ENCODE data around the gene PTPN18. TPM values are rescaled to one million over a fixed set of nuclear protein-coding genes. Genes with fewer than 3 reads are reported as not detected.

PTPN18 gene
- polyA plus RNA-seq, 6 donors from 2014 or later, result 57.8 to 83.3 (median 68.5) TPM

- H3K27me3 Mint-ChIP-seq, result no peaks in the 10 kb centered on the region
- no peak for DNase-seq
- peaks cover 54 to 75% (median 56%) of the 10 kb centered on the region in 3 donors for H3K4me1 Mint-ChIP-seq
- no peak for ATAC-seq (ENCODE audit: low read depth in 2 of 2)
- peaks cover 8 to 10% of the 10 kb centered on the region in 2 donors for H3K36me3 Mint-ChIP-seq
- peak overlapping the region in 4 of 6 donors; percentile 31 to 72 (median 50) for H3K27ac Mint-ChIP-seq
- peak overlapping the region in 1 of 8 donors; percentile 1 for H3K4me3 Mint-ChIP-seq
- no peaks in the 10 kb centered on the region for H3K9me3 Mint-ChIP-seq
Measured at GRCh38 chr2:130381619-130382018, 25.8 kb downstream of the PTPN18 start.

- DNase-seq (no peak), ATAC-seq (ENCODE audit: low read depth in 2 of 2) (no peak)
- Mint-ChIP-seq H3K9me3 (no peaks in the 10 kb centered on the region), H3K27ac (no peak overlapping the region), H3K4me1 (peaks cover 48 to 69% (median 55%) of the 10 kb centered on the region in 3 donors), H3K36me3 (peaks cover 8 to 10% of the 10 kb centered on the region in 2 donors), H3K4me3 (no peak overlapping the region), H3K27me3 (no peaks in the 10 kb centered on the region)
Measured at GRCh38 chr2:130382313-130382917, 26.6 kb downstream of the PTPN18 start.

- H3K4me1 Mint-ChIP-seq, result peaks cover 37 to 54% (median 42%) of the 10 kb centered on the region in 3 donors
- ATAC-seq (ENCODE audit: low read depth in 2 of 2) (peak; percentile 58 to 64), DNase-seq (peak; percentile 9)
- no peaks in the 10 kb centered on the region for H3K27me3 Mint-ChIP-seq
- H3K4me3 Mint-ChIP-seq, result peak overlapping the region in 3 of 8 donors; percentile 8 to 72 (median 67)
- peak overlapping the region in 5 of 6 donors; percentile 16 to 97 (median 55) for H3K27ac Mint-ChIP-seq
- H3K9me3 Mint-ChIP-seq, result no peaks in the 10 kb centered on the region
- peaks cover 0 to 8% of the 10 kb centered on the region in 2 donors for H3K36me3 Mint-ChIP-seq
Measured at GRCh38 chr2:130385709-130386108, 29.9 kb downstream of the PTPN18 start.

- no peak for DNase-seq
- Mint-ChIP-seq H3K36me3 (peaks cover 0 to 3% of the 10 kb centered on the region in 2 donors), H3K4me1 (peaks cover 34 to 52% (median 38%) of the 10 kb centered on the region in 3 donors), H3K27me3 (peaks cover 0 to 5% (median 0%) of the 10 kb centered on the region in 3 donors), H3K27ac (peak overlapping the region in 2 of 6 donors; percentile 16 to 76), H3K4me3 (peak overlapping the region in 1 of 8 donors; percentile 35), H3K9me3 (no peaks in the 10 kb centered on the region)
- ATAC-seq (ENCODE audit: low read depth in 2 of 2), result no peak
Measured at GRCh38 chr2:130387071-130387400, 31.2 kb downstream of the PTPN18 start.

DNA sequence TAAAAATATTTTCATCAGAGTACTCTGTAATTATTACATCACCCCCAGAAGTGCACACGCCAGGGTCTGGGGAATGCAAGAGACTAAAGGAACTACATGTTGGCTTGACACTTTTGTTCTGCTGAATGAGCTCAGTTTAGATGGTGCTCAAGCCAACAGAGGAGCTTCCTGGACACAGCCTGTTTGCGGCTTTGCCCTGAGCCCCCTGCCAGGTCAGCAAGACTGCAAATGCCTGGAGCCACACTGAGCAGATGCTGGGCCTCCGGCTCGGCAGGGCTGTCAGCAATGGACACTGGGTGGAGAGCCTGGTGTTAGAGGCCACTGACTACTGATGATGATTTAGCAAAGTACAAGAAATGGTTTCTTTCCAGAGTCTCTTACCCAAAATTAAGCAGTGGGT is 31.9 kb downstream of the PTPN18 start:
- ATAC-seq (ENCODE audit: low read depth in 2 of 2), result no peak
- Mint-ChIP-seq H3K27me3 (peaks cover 0 to 7% (median 0%) of the 10 kb centered on the region in 3 donors), H3K9me3 (no peaks in the 10 kb centered on the region), H3K4me3 (peak overlapping the region in 1 of 8 donors; percentile 44), H3K4me1 (peaks cover 34 to 49% (median 36%) of the 10 kb centered on the region in 3 donors), H3K36me3 (no peaks in the 10 kb centered on the region), H3K27ac (no peak overlapping the region)
- DNase-seq, result no peak

DNA sequence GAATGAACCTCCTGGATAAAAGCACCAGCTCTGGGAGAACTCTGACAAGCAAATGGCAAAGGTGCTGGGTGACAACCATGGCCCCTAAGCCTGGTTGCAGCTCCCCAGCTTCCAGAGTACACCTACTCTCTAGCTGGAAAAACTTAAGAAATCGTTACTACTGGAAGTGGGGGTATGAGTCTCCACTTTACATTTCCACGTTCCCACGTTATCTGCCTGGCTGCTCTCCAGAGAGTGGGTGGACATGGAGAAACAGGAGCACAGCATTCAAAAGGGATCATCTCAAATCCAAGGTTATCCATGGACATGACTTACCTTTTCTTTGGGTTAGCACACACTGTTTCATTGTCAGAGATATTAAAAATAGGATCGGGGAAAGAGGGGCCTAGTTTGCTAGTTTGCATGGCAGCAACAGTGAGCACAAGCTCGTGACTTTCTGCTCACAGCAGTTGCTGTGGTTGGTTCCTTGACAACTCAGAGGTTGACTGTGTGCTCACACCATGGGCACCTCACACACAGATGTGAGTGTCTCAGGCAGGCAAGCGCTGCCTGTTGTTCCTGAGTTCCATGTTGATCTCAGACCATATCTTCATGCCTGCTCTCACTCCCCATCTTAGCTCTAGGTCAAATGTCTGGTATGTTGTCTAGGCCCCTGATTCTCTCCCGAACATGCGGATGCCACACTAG is 32.5 kb downstream of the PTPN18 start:
- ATAC-seq (ENCODE audit: low read depth in 2 of 2), result no peak
- Mint-ChIP-seq H3K36me3 (no peaks in the 10 kb centered on the region), H3K9me3 (no peaks in the 10 kb centered on the region), H3K27ac (peak overlapping the region in 1 of 6 donors; percentile 46), H3K4me3 (peak overlapping the region in 2 of 8 donors; percentile 44 to 48), H3K27me3 (peaks cover 0 to 7% (median 0%) of the 10 kb centered on the region in 3 donors), H3K4me1 (peaks cover 34 to 45% (median 36%) of the 10 kb centered on the region in 3 donors)
- DNase-seq, result no peak

DNA sequence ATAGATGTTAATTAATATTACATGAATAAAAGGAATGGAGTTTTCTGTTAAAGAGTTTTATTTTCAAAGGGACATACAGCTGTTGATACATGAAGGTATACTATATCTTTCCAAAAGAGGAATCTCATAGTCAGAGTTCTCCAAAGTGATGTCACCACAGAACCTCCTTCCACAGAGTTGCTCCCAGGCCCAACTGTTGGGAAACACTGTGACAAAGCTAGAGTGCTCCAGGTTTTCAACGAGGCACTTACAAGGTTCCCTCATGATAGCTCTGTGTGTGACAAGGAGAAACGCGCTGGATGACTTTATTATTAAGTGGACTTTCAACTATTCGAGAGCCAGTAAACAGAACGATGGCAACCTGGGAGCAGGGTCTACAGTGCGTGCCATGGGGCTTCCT is 33.5 kb downstream of the PTPN18 start:
- H3K36me3 Mint-ChIP-seq, result no peaks in the 10 kb centered on the region
- peaks cover 0 to 11% (median 0%) of the 10 kb centered on the region in 3 donors for H3K27me3 Mint-ChIP-seq
- peak overlapping the region in 1 of 6 donors; percentile 25 for H3K27ac Mint-ChIP-seq
- no peak for ATAC-seq (ENCODE audit: low read depth in 2 of 2)
- no peaks in the 10 kb centered on the region for H3K9me3 Mint-ChIP-seq
- no peak for DNase-seq
- H3K4me3 Mint-ChIP-seq, result peak overlapping the region in 1 of 8 donors; percentile 36
- H3K4me1 Mint-ChIP-seq, result peaks cover 34 to 45% (median 36%) of the 10 kb centered on the region in 3 donors

GRCh38 chr2:130389783-130390182 is 33.9 kb downstream of the PTPN18 start:
- Mint-ChIP-seq H3K36me3 (no peaks in the 10 kb centered on the region), H3K27me3 (peaks cover 0 to 11% (median 0%) of the 10 kb centered on the region in 3 donors), H3K4me1 (peaks cover 34 to 45% (median 36%) of the 10 kb centered on the region in 3 donors), H3K9me3 (no peaks in the 10 kb centered on the region), H3K27ac (no peak overlapping the region), H3K4me3 (peak overlapping the region in 4 of 8 donors; percentile 20 to 63 (median 42))
- ATAC-seq (ENCODE audit: low read depth in 2 of 2) (no peak), DNase-seq (no peak)

GRCh38 chr2:130390460-130391057 is 34.7 kb downstream of the PTPN18 start:
- peak; percentile 18 to 19 for ATAC-seq (ENCODE audit: low read depth in 2 of 2)
- no peak for DNase-seq
- Mint-ChIP-seq H3K27ac (peak overlapping the region; percentile 60 to 98 (median 81)), H3K9me3 (no peaks in the 10 kb centered on the region), H3K4me3 (peak overlapping the region; percentile 63 to 98 (median 93)), H3K36me3 (no peaks in the 10 kb centered on the region), H3K27me3 (peaks cover 0 to 11% (median 0%) of the 10 kb centered on the region in 3 donors), H3K4me1 (peaks cover 28 to 38% (median 31%) of the 10 kb centered on the region in 3 donors)

DNA sequence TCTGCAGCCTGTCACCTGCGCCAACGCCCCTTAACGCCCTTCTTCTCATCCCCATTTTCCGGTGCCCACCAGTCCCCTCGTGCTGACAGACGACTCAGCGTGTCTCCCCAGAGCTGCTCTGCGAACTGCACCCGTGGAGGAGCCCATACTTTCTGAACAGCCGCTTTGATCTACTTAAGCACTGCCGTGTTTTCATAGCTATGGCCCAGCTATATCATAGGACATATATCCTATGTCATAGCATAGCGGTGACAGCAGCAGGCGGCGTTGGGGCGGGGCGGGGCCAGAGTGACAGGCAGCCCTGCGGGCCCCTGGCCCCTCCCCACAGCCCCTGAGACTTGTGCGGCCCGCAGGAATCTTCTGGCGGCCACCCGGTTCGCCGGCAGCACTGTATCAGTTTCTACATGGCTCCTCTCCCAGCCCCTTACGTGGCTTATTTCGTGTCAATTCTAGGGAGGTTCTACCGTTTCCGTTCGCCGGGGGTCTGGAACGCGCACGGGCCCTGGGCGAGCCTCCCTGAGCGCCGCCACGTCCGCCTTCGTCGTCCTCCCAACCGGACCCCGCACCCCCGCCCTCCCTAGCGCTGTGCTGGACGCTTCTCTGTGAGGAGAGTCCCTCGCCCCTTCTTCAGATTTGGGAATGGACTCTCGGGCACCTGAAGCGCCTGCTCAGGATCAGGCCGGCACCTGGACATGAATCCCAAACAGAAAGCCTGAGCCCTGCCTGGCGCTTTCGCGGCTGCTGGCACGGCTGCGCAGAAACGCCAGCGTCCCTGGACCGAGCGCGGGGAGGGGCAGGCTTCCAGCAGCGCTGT is 35.4 kb downstream of the PTPN18 start:
- peaks cover 21 to 31% (median 24%) of the 10 kb centered on the region in 3 donors for H3K4me1 Mint-ChIP-seq
- H3K36me3 Mint-ChIP-seq, result no peaks in the 10 kb centered on the region
- H3K27ac Mint-ChIP-seq, result peak overlapping the region; percentile 60 to 98 (median 81)
- H3K4me3 Mint-ChIP-seq, result peak overlapping the region; percentile 63 to 98 (median 93)
- H3K9me3 Mint-ChIP-seq, result no peaks in the 10 kb centered on the region
- DNase-seq, result peak; percentile 51
- H3K27me3 Mint-ChIP-seq, result peaks cover 0 to 11% (median 3%) of the 10 kb centered on the region in 3 donors
- peak; percentile 89 to 90 for ATAC-seq (ENCODE audit: low read depth in 2 of 2)

DNA sequence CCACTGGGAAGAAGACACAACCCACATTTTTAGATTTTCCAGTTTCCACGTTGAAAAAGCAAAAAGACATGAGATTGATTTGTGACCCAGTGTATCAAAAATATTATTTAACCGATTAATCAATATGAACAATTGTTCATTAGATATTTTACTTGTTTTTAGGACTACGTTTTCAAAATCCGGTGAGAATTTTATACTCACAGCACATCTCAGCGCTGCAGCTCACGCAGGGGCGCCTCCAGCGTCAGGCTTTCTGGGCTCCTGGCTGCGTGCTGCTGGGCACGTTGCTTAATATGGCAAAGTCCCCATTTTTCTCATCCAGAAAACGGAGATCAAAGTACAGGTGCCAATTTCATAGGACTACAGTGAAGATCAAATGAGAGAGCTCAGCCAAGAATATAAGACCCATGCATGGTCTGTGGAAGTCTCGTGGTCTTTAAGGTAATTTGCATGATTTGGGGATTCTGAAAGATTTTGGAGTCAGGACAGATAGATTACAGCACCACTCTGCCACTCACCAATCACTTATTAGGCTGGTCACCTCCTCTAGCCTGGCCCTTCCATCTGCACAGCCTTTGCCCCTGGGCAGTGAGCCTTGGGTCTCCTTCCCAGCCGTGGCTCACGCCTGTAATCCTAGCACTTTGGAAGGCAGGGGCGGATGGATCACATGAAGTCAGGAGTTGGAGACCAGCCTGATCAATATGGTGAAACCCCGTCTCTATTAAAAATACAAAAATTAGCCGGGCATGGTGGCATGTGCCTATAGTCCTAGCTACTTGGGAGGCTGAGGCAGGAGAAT is 36.2 kb downstream of the PTPN18 start:
- Mint-ChIP-seq H3K27ac (peak overlapping the region in 2 of 6 donors; percentile 4 to 79), H3K4me1 (peaks cover 18 to 28% (median 20%) of the 10 kb centered on the region in 3 donors), H3K27me3 (peaks cover 0 to 11% (median 6%) of the 10 kb centered on the region in 3 donors), H3K4me3 (peak overlapping the region; percentile 63 to 98 (median 93)), H3K9me3 (no peaks in the 10 kb centered on the region), H3K36me3 (no peaks in the 10 kb centered on the region)
- DNase-seq, result no peak
- ATAC-seq (ENCODE audit: low read depth in 2 of 2), result no peak

GRCh38 chr2:130393318-130393910 is 37.6 kb downstream of the PTPN18 start:
- no peak for ATAC-seq (ENCODE audit: low read depth in 2 of 2)
- H3K27ac Mint-ChIP-seq, result peak overlapping the region in 1 of 6 donors; percentile 19
- H3K4me3 Mint-ChIP-seq, result peak overlapping the region in 3 of 8 donors; percentile 2 to 38 (median 27)
- H3K27me3 Mint-ChIP-seq, result peaks cover 0 to 11% (median 6%) of the 10 kb centered on the region in 3 donors
- H3K9me3 Mint-ChIP-seq, result no peaks in the 10 kb centered on the region
- no peaks in the 10 kb centered on the region for H3K36me3 Mint-ChIP-seq
- peaks cover 16 to 25% (median 18%) of the 10 kb centered on the region in 3 donors for H3K4me1 Mint-ChIP-seq
- no peak for DNase-seq

Measured in naive B cell (primary cell).